H9 (cell line): ENCODE results near the gene ACKR3. TPM values are rescaled to one million over a fixed set of nuclear protein-coding genes. Genes with fewer than 3 reads are reported as not detected.

Experiments used
- DNase-seq: peaks from one replicate; pipeline ENCODE4 v3.0.0-alpha.2; 2017
- H2AFZ ChIP-seq: one replicate; pipeline ENCODE4 v1.6.1; 2013; ENCODE audit warnings: mild to moderate bottlenecking, low read length, control low read depth, moderate library complexity
- H2AK5ac ChIP-seq: 2 replicates; pipeline ENCODE4 v1.6.1; 2013; ENCODE audit warnings: low read length, control low read depth, mixed read lengths; ENCODE audit not compliant: insufficient read length
- H2BK120ac ChIP-seq: one replicate; pipeline ENCODE4 v1.6.1; 2013; ENCODE audit warnings: low read depth, mild to moderate bottlenecking, low read length, control low read depth, inconsistent platforms; ENCODE audit not compliant: poor library complexity, severe bottlenecking
- H2BK12ac ChIP-seq: 2 replicates; pipeline ENCODE4 v1.6.1; 2013; ENCODE audit warnings: low read length, control low read depth, mixed read lengths, low read depth; ENCODE audit not compliant: insufficient read length
- H2BK15ac ChIP-seq: 2 replicates; pipeline ENCODE4 v1.6.1; 2013; ENCODE audit warnings: low read depth, low read length, control low read depth
- H2BK20ac ChIP-seq: one replicate; pipeline ENCODE4 v1.6.1; 2013; ENCODE audit warnings: low read depth, mild to moderate bottlenecking, low read length, control low read depth, inconsistent platforms; ENCODE audit not compliant: poor library complexity, severe bottlenecking
- H2BK5ac ChIP-seq: 2 replicates; pipeline ENCODE4 v1.6.1; 2013; ENCODE audit warnings: low read length, control low read depth, mixed read lengths; ENCODE audit not compliant: insufficient read length
- H3K14ac ChIP-seq: 2 replicates; pipeline ENCODE4 v1.6.1; 2013; ENCODE audit warnings: low read length, control low read depth; ENCODE audit not compliant: insufficient read depth
- H3K18ac ChIP-seq: 2 replicates; pipeline ENCODE4 v1.6.1; 2013; ENCODE audit warnings: low read depth, mild to moderate bottlenecking, mixed read lengths, low read length, control low read depth; ENCODE audit not compliant: insufficient read length
- H3K23ac ChIP-seq: 2 replicates; pipeline ENCODE4 v1.6.1; 2013; ENCODE audit warnings: low read length, control low read depth, mixed read lengths, low read depth; ENCODE audit not compliant: insufficient read length
- H3K23me2 ChIP-seq: 2 replicates; pipeline ENCODE4 v1.6.1; 2013; ENCODE audit warnings: low read depth, mild to moderate bottlenecking, mixed read lengths, low read length, control low read depth; ENCODE audit not compliant: insufficient read length, poor library complexity, severe bottlenecking
- H3K27ac ChIP-seq: 2 replicates; pipeline ENCODE4 v1.5.1; 2013; ENCODE audit warnings: low read length, control low read depth, mixed read lengths, low read depth; ENCODE audit not compliant: insufficient read length
- H3K27me3 ChIP-seq: 2 replicates; pipeline ENCODE4 v1.6.1; 2013; ENCODE audit warnings: low read length, control low read depth, inconsistent platforms; ENCODE audit not compliant: insufficient read depth
- H3K4ac ChIP-seq: 2 replicates; pipeline ENCODE4 v1.6.1; 2013; ENCODE audit warnings: low read depth, mild to moderate bottlenecking, control low read depth, inconsistent platforms, low read length, moderate library complexity
- H3K4me1 ChIP-seq: 2 replicates; pipeline ENCODE4 v1.6.1; 2013; ENCODE audit warnings: low read length, control low read depth, inconsistent platforms; ENCODE audit not compliant: insufficient read depth
- H3K4me2 ChIP-seq: 2 replicates; pipeline ENCODE4 v1.6.1; 2013; ENCODE audit warnings: low read length, control low read depth, mixed read lengths; ENCODE audit not compliant: insufficient read length, insufficient read depth
- H3K56ac ChIP-seq: 2 replicates; pipeline ENCODE4 v1.6.1; 2013; ENCODE audit warnings: low read depth, mild to moderate bottlenecking, mixed read lengths, low read length, control low read depth; ENCODE audit not compliant: insufficient read length
- H3K79me1 ChIP-seq: 2 replicates; pipeline ENCODE4 v1.6.1; 2013; ENCODE audit warnings: low read depth, mild to moderate bottlenecking, moderate library complexity, low read length, control low read depth, inconsistent platforms; ENCODE audit not compliant: insufficient read depth, poor library complexity, severe bottlenecking
- H3K79me2 ChIP-seq: 2 replicates; pipeline ENCODE4 v1.6.1; 2013; ENCODE audit warnings: low read length, control low read depth, inconsistent platforms; ENCODE audit not compliant: insufficient read depth
- H3K9ac ChIP-seq: 2 replicates; pipeline ENCODE4 v1.6.1; 2013; ENCODE audit warnings: low read length, control low read depth, mixed read lengths; ENCODE audit not compliant: insufficient read length; ENCODE audit errors: extremely low read depth
- H3K9me3 ChIP-seq: one replicate; pipeline ENCODE4 v1.6.1; 2013; ENCODE audit warnings: low read depth, low read length, inconsistent platforms; ENCODE audit not compliant: control insufficient read depth
- H3T11ph ChIP-seq: one replicate; pipeline ENCODE4 v1.6.1; 2013; ENCODE audit warnings: mild to moderate bottlenecking, low read length, control low read depth, inconsistent platforms
- H4K20me1 ChIP-seq: one replicate; pipeline ENCODE4 v1.6.1; 2013; ENCODE audit not compliant: control insufficient read depth, insufficient read length, insufficient read depth
- H4K5ac ChIP-seq: 2 replicates; pipeline ENCODE4 v1.6.1; 2013; ENCODE audit warnings: low read depth, mild to moderate bottlenecking, mixed read lengths, low read length, control low read depth; ENCODE audit not compliant: insufficient read length
- H4K8ac ChIP-seq: replicated peaks from 2 replicates; pipeline ENCODE4 v1.6.1; 2013; ENCODE audit warnings: low read length, control low read depth, mixed read lengths, low read depth; ENCODE audit not compliant: insufficient read length
- H4K91ac ChIP-seq: 2 replicates; pipeline ENCODE4 v1.6.1; 2013; ENCODE audit warnings: low read depth, mild to moderate bottlenecking, moderate library complexity, mixed read lengths, low read length, control low read depth; ENCODE audit not compliant: insufficient read length
- H3K27ac Mint-ChIP-seq, 3 experiments: 2 replicates in 2 of 3; 3 replicates in 1 of 3; pipeline ENCODE4 v1.8.0; 2020 to 2021; ENCODE audit warnings: mixed read lengths in 3 of 3, mild to moderate bottlenecking in 1 of 3, moderate library complexity in 1 of 3
- H3K27me3 Mint-ChIP-seq: 2 replicates; pipeline ENCODE4 v1.8.0; 2021; ENCODE audit warnings: low read depth, mild to moderate bottlenecking, moderate library complexity, mixed read lengths
- H3K36me3 Mint-ChIP-seq, 3 experiments: 2 replicates in 2 of 3; 3 replicates in 1 of 3; pipeline ENCODE4 v1.8.0; 2020 to 2021; ENCODE audit warnings: low read depth in 3 of 3, mixed read lengths in 3 of 3; ENCODE audit not compliant: insufficient read depth in 1 of 3
- H3K4me1 Mint-ChIP-seq, 2 experiments: 2 replicates each; pipeline ENCODE4 v1.8.0; 2020; ENCODE audit warnings: mixed read lengths in 2 of 2
- H3K4me3 Mint-ChIP-seq, 2 experiments: 2 replicates in 1 of 2; 3 replicates in 1 of 2; pipeline ENCODE4 v1.8.0; 2020 to 2021; ENCODE audit warnings: mild to moderate bottlenecking in 2 of 2, mixed read lengths in 2 of 2, moderate library complexity in 1 of 2
- H3K9me3 Mint-ChIP-seq, 2 experiments: 2 replicates in 1 of 2; 3 replicates in 1 of 2; pipeline ENCODE4 v1.8.0; 2020; ENCODE audit warnings: mild to moderate bottlenecking in 2 of 2, mixed read lengths in 2 of 2, moderate library complexity in 1 of 2
- whole genome bisulfite sequencing: extraction: QIAGEN DNeasy Blood & Tissue Kit; methylation state at CpG from one replicate; pipeline ENCODE4 v1.1.7; 2013; ENCODE audit warnings: missing lambda C conversion rate, low lambda C conversion rate, mixed read lengths; ENCODE audit not compliant: insufficient read length; ENCODE audit errors: extremely low coverage; 5-methylcytosine and 5-hydroxymethylcytosine counted together
- total RNA-seq: library from RNA; stranded (reverse); gene quantifications from 2 replicates; pipeline ENCODE4 v1.2.1, GENCODE V29; 2021
- TF ChIP-seq, protein P1 (sequence below): fragments of 200-600 bp; sonication (generic); conservative IDR thresholded peaks from 3 replicates; pipeline ENCODE4 v1.8.0; 2021; ENCODE audit warnings: antibody characterized with exemption, mild to moderate bottlenecking

The ACKR3 gene
- total RNA-seq, 1 experiment from 2014 or later, result 0.44 TPM

- Histone ChIP-seq H2BK5ac (no peak overlapping the region), H4K5ac (no peak overlapping the region), H3K4me2 (no peak overlapping the region), H4K8ac (no peak overlapping the region), H3K27ac (no peak overlapping the region), H3K4ac (no peak overlapping the region), H3K4me1 (no peaks in the 10 kb centered on the region), H3K56ac (no peak overlapping the region), H3K79me2 (no peaks in the 10 kb centered on the region), H4K20me1 (no peaks in the 10 kb centered on the region), H4K91ac (no peak overlapping the region), H3K9ac (no peak overlapping the region), H3T11ph (no peak overlapping the region), H3K23ac (no peak overlapping the region), H3K27me3 (no peaks in the 10 kb centered on the region), H3K9me3 (no peaks in the 10 kb centered on the region), H3K23me2 (no peaks in the 10 kb centered on the region), H2BK15ac (no peak overlapping the region), H3K79me1 (no peaks in the 10 kb centered on the region), H3K14ac (no peak overlapping the region), H2BK12ac (no peak overlapping the region), H3K18ac (no peak overlapping the region), H2AK5ac (no peak overlapping the region), H2BK120ac (no peak overlapping the region), H2BK20ac (no peak overlapping the region), H2AFZ (no peak overlapping the region)
- H3K36me3 Mint-ChIP-seq, result no peaks in the 10 kb centered on the region
- no peak overlapping the region for H3K27ac Mint-ChIP-seq
- no peaks in the 10 kb centered on the region for H3K9me3 Mint-ChIP-seq
- H3K4me3 Mint-ChIP-seq, result no peak overlapping the region
- no CpG with 5 or more reads among the region's 8 CpGs for WGBS
- H3K27me3 Mint-ChIP-seq, result peaks cover 18% of the 10 kb centered on the region
- H3K4me1 Mint-ChIP-seq, result peaks cover 2 to 5% of the 10 kb centered on the region in 2 experiments; a peak in 2 of 4 replicates
- no peak for DNase-seq
- TF ChIP-seq, protein P1, sequence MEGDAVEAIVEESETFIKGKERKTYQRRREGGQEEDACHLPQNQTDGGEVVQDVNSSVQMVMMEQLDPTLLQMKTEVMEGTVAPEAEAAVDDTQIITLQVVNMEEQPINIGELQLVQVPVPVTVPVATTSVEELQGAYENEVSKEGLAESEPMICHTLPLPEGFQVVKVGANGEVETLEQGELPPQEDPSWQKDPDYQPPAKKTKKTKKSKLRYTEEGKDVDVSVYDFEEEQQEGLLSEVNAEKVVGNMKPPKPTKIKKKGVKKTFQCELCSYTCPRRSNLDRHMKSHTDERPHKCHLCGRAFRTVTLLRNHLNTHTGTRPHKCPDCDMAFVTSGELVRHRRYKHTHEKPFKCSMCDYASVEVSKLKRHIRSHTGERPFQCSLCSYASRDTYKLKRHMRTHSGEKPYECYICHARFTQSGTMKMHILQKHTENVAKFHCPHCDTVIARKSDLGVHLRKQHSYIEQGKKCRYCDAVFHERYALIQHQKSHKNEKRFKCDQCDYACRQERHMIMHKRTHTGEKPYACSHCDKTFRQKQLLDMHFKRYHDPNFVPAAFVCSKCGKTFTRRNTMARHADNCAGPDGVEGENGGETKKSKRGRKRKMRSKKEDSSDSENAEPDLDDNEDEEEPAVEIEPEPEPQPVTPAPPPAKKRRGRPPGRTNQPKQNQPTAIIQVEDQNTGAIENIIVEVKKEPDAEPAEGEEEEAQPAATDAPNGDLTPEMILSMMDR, result no peak
Observed at GRCh38 chr2:236610991-236611821, 41.6 kb downstream of the ACKR3 start.
